HL-60 (cell line): ENCODE measurements around the gene ELAVL1.

Experiments
- POLR2AphosphoS5 ChIP-seq: IDR thresholded peaks from 2 replicates; pipeline ENCODE4 v1.6.1; 2012; ENCODE audit warnings: low read depth
- TF ChIP-seq, protein P1 (sequence below): IDR thresholded peaks from one replicate; pipeline ENCODE4 v1.5.1; 2011; ENCODE audit warnings: low read length, control low read depth, inconsistent platforms; ENCODE audit not compliant: insufficient read depth

DNA sequence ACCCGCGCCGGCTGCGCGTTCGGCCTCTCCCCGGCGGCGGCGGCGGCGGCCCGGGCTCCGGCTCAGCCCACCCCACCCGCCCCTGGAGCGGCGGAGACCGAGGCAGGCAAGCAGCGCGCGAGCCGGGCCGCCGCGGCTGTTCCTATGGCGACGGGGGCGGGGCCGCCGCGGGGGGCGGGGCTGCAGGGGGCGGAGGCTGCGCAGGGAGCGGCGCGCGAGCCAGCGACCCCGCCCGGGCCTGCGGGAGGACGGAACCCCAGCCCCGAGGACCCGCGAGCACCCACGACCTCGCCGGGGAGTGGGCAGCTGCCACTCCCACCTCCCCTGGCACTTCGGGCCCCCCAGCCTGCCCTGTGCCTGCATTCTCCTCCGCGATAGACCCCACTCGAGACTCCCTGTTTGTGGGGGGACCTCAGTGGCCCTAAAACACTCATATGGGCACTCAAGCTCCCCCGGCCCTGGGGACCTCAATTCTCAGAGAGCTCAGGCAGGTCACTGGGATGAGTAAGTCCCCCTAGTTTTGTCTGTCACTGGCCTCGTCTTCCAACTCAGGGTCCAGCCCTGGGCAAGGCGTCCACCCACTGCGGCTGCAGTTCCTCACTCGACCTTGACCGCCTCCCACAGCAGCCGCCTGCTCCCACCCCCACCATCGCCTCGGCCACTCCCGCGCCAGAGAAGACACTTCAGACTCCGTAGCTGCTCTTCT is 79.3 kb downstream of the ELAVL1 start, which contains the start of gene CTXN1:
- TF ChIP-seq, protein P1, sequence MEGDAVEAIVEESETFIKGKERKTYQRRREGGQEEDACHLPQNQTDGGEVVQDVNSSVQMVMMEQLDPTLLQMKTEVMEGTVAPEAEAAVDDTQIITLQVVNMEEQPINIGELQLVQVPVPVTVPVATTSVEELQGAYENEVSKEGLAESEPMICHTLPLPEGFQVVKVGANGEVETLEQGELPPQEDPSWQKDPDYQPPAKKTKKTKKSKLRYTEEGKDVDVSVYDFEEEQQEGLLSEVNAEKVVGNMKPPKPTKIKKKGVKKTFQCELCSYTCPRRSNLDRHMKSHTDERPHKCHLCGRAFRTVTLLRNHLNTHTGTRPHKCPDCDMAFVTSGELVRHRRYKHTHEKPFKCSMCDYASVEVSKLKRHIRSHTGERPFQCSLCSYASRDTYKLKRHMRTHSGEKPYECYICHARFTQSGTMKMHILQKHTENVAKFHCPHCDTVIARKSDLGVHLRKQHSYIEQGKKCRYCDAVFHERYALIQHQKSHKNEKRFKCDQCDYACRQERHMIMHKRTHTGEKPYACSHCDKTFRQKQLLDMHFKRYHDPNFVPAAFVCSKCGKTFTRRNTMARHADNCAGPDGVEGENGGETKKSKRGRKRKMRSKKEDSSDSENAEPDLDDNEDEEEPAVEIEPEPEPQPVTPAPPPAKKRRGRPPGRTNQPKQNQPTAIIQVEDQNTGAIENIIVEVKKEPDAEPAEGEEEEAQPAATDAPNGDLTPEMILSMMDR: no peak
- no peak; the same call in 1 of the 2 replicates for TF ChIP-seq POLR2AphosphoS5
